Measurements from ENCODE around the gene RNASE3.

RNASE3 gene

DNA sequence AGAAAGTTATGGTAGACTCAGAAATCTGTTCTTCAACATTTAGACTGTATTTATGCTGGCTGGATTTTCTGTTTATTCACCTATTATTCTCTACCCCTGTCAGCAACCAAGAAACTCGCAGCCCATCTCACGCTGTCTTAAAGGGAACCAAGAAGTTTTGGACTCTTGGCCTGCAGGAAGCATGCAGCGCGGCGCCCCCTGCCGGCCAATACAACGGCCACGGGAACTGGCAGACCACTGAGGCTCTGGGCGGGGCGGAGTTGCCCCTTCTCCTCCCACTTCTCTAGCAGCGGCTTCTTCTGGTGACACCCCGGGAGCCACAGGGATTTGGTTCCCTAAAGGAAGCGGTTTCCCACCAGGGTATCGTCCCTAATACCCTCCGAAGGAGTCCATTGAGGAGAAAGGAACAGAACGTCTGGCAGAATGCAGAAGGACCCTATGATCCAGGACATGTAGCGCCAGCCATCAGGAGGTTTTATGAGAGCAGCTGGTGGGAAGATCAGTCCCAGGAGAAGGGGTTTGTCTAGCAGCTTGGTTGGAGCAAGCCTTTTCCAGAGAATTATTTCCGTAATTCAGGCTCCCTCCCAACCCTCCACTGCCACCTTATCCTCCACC lies 43.1 kb downstream of the RNASE3 start:
- in situ Hi-C loops (cut with HindIII; ENCODE audit: low sequenced_read_pairs), result no loop called here
- DNase-seq (ENCODE audit: low read depth), result no peak

DNA sequence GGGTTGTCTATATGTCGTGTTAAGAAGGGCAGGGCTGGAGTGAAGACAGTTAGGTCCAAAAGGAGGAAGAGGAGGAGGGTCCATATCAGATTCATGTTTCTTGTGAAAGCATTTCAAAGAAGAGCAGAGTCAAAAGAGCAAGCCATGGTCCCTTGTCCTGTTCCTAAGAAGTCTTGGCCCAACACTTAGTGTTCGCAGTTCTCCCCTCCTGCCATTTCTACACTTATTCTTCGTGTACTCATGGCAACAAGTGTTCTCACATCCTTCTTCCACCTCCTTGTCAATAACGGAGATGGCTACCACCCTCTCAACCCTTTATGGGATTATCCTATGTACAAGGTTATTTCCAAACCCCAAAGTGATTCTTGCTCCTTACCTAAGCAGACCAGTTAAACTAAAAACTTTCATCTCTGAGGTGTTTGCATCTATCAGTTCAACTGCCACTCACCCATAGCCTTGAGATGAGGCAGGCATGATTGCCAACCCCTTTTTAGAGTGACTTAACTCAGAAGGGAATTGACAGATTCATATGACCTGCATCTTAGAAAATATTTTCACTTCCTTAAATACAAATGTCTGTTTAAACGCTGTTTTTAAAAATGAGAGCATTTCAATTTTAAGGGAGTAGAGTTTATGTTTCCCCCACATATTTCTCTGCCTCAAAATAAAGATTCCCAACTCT lies 44.3 kb downstream of the RNASE3 start:
- in situ Hi-C loops (cut with HindIII; ENCODE audit: low sequenced_read_pairs), result no loop called here
- DNase-seq (ENCODE audit: low read depth), result no peak
- TF ChIP-seq, protein P1, sequence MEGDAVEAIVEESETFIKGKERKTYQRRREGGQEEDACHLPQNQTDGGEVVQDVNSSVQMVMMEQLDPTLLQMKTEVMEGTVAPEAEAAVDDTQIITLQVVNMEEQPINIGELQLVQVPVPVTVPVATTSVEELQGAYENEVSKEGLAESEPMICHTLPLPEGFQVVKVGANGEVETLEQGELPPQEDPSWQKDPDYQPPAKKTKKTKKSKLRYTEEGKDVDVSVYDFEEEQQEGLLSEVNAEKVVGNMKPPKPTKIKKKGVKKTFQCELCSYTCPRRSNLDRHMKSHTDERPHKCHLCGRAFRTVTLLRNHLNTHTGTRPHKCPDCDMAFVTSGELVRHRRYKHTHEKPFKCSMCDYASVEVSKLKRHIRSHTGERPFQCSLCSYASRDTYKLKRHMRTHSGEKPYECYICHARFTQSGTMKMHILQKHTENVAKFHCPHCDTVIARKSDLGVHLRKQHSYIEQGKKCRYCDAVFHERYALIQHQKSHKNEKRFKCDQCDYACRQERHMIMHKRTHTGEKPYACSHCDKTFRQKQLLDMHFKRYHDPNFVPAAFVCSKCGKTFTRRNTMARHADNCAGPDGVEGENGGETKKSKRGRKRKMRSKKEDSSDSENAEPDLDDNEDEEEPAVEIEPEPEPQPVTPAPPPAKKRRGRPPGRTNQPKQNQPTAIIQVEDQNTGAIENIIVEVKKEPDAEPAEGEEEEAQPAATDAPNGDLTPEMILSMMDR (IDR thresholded peaks at IDR 0.05; ENCODE audit: low read depth, low read length, missing control alignments), result no peak
- H3K4me3 ChIP-seq (ENCODE audit: low read depth, low read length), result no peak overlapping the region

More for the DNA sequence above, 43.1 kb downstream of the RNASE3 start:
- H3K4me3 ChIP-seq (ENCODE audit: low read depth, low read length), result no peak overlapping the region
- TF ChIP-seq, protein P1 (IDR thresholded peaks at IDR 0.05; ENCODE audit: low read depth, low read length, missing control alignments), result peak; percentile 45

All from astrocyte of the cerebellum (primary cell).